SU-DHL-6 (cell line): ENCODE measurements around the gene HOXA7.

Experiments
- H2AFZ ChIP-seq: fragments of 200-600 bp; sonication (generic); 2 replicates; pipeline ENCODE4 v1.6.1; 2014; ENCODE audit warnings: low read depth, mild to moderate bottlenecking, moderate library complexity, mixed read lengths, antibody characterized with exemption, low read length; ENCODE audit not compliant: severe bottlenecking
- H3F3A ChIP-seq: fragments of 200-600 bp; shearing (Covaris generic); 2 replicates; pipeline ENCODE4 v1.6.0; 2016; ENCODE audit warnings: antibody characterized with exemption, mild to moderate bottlenecking; ENCODE audit not compliant: insufficient read depth
- H3K27ac ChIP-seq: fragments of 200-600 bp; sonication (generic); 2 replicates; pipeline ENCODE4 v1.5.1; 2016; ENCODE audit warnings: low read depth, mild to moderate bottlenecking, low read length, moderate library complexity, mixed read lengths
- H3K27me3 ChIP-seq: fragments of 200-600 bp; sonication (generic), shearing (Covaris generic); 2 replicates; pipeline ENCODE4 v1.6.0; 2014; ENCODE audit warnings: mild to moderate bottlenecking, low read length
- H3K36me3 ChIP-seq: fragments of 200-600 bp; sonication (generic); 2 replicates; pipeline ENCODE4 v1.6.1; 2014; ENCODE audit warnings: mild to moderate bottlenecking, low read length, mixed read lengths
- H3K4me2 ChIP-seq: fragments of 300-600, 200-600 bp; shearing (Covaris generic), sonication (generic); 2 replicates; pipeline ENCODE4 v1.6.0; 2014; ENCODE audit warnings: low read length, low read depth, mild to moderate bottlenecking; ENCODE audit not compliant: poor library complexity, severe bottlenecking
- H3K4me3 ChIP-seq: fragments of 200-600 bp; sonication (generic); 2 replicates; pipeline ENCODE4 v1.5.1; 2014; ENCODE audit warnings: antibody characterized with exemption, low read length, mild to moderate bottlenecking, mixed read lengths; ENCODE audit not compliant: insufficient read depth, poor library complexity, severe bottlenecking
- H3K79me2 ChIP-seq: fragments of 200-600 bp; sonication (generic); 2 replicates; pipeline ENCODE4 v1.6.1; 2014; ENCODE audit warnings: mild to moderate bottlenecking, low read length, moderate library complexity; ENCODE audit not compliant: insufficient read depth
- H3K9ac ChIP-seq: fragments of 200-600 bp; sonication (generic); 2 replicates; pipeline ENCODE4 v1.7.0; 2014; ENCODE audit warnings: mild to moderate bottlenecking, low read length
- H3K9me2 ChIP-seq: fragments of 200-600 bp; sonication (generic); replicated peaks from 2 replicates; pipeline ENCODE4 v1.6.1; 2014; ENCODE audit warnings: low read length; ENCODE audit not compliant: insufficient read depth
- H3K9me3 ChIP-seq: fragments of 200-600 bp; sonication (generic); 2 replicates; pipeline ENCODE4 v1.6.1; 2014; ENCODE audit warnings: low read length, mixed read lengths; ENCODE audit not compliant: insufficient read depth
- H4K20me1 ChIP-seq: fragments of 200-600 bp; sonication (generic); 2 replicates; pipeline ENCODE4 v1.6.1; 2014; ENCODE audit warnings: low read depth, mild to moderate bottlenecking, antibody characterized with exemption, low read length, moderate library complexity, mixed read lengths
- EZH2phosphoT487 ChIP-seq: fragments of 200-600 bp; sonication (generic), shearing (Covaris generic); conservative IDR thresholded peaks from 2 replicates; pipeline ENCODE4 v1.6.1; 2018; ENCODE audit warnings: mild to moderate bottlenecking, antibody characterized with exemption, low read length, moderate library complexity, mixed read lengths
- TF ChIP-seq, protein P1 (sequence below): fragments of 200-600 bp; sonication (generic); IDR thresholded peaks from one replicate; pipeline ENCODE4 v1.5.1; 2017; ENCODE audit warnings: antibody characterized with exemption, mild to moderate bottlenecking, low read length, moderate library complexity; ENCODE audit not compliant: insufficient read depth, poor library complexity, severe bottlenecking

Gene HOXA7

DNA sequence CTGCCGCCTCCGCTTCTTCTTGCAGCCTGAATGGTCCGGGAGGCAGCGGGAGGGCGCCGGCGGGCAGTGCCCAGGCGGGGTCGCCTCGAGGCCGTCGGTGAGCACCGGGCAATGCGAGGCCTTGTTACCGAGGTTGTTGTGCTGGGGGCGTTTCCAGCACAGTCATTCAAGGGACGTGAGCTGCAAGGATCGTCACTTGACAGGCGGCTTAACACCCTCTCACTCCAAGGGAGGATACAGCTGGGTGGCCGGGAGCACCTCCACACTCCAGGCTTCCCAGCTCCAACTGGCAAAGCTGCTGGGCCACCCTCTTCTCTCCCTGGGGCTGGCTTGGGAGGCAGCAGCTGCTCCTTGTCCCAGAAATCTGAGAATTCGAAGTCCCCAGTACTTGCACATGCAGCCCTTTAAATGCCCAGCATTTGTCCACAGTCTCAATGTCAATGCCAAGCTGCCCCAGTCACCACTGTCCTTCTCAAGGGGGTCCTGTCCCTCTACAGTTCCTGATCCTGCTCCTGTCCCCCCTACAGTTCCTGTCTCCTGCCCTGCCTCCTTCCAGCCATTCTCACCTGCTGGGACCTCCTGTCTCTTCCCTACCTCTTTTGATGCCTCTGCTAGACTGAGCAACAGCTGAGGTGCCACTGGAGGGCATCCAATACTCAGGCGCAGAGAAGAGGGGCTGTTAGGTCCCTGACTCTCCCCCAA, 33.0 kb upstream of the HOXA7 start:
- Histone ChIP-seq H3K9me2 (no peaks in the 10 kb centered on the region), H3K9ac (no peak overlapping the region), H3K79me2 (no peaks in the 10 kb centered on the region), H2AFZ (no peak overlapping the region), H3K36me3 (no peaks in the 10 kb centered on the region), H3K27me3 (no peaks in the 10 kb centered on the region), H3K4me2 (no peak overlapping the region), H3K27ac (no peak overlapping the region), H3F3A (no peaks in the 10 kb centered on the region), H3K4me3 (no peak overlapping the region), H3K9me3 (no peaks in the 10 kb centered on the region), H4K20me1 (no peaks in the 10 kb centered on the region)
- no peak for TF ChIP-seq EZH2phosphoT487
- TF ChIP-seq, protein P1, sequence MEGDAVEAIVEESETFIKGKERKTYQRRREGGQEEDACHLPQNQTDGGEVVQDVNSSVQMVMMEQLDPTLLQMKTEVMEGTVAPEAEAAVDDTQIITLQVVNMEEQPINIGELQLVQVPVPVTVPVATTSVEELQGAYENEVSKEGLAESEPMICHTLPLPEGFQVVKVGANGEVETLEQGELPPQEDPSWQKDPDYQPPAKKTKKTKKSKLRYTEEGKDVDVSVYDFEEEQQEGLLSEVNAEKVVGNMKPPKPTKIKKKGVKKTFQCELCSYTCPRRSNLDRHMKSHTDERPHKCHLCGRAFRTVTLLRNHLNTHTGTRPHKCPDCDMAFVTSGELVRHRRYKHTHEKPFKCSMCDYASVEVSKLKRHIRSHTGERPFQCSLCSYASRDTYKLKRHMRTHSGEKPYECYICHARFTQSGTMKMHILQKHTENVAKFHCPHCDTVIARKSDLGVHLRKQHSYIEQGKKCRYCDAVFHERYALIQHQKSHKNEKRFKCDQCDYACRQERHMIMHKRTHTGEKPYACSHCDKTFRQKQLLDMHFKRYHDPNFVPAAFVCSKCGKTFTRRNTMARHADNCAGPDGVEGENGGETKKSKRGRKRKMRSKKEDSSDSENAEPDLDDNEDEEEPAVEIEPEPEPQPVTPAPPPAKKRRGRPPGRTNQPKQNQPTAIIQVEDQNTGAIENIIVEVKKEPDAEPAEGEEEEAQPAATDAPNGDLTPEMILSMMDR: no peak

DNA sequence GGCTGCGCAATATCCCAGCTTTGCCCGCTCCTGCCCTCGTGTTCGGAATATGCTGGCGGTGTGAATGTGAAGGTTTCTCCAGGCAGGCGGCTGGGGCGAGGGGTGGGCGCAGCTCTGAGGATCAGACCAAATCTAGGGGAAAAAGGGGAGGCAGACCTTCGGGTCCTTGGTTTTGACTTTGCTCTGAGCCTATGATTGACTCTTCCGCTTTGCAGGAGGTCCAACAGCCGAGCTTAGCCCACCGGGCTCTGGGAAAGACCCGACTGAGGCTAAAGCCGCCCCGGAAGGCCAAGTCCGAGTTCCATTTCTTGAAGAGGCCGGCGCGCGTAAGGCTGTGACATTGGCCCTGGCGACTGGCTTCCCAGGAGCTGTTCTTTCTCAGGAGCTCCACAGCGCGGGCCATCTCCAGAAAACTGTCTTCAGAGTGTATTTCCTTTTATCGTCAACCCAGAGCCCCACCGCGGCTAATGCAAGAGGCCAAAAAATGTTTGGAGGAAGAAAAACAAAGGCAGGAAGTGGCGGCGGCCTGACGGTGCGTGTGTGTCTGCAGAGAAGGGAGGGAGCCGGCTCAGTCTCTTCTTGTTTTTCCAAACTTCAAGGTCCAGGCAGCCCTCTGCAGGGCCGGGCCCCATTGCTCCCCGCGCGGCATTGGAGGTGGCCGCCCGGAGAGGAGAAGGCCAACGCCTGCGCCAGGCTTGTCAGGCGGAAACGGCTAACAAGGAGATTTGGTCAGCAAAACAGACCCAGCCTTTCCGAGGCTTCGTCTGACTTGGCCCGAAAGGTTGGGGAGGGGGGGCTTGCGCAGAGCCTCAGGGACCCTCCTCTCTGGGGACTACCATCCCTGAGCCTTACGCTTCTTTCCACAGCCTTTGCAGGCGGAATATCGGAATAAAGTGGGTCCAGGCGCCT, 32.2 kb upstream of the HOXA7 start:
- Histone ChIP-seq H3K9ac (no peak overlapping the region), H3K9me3 (no peaks in the 10 kb centered on the region), H4K20me1 (no peaks in the 10 kb centered on the region), H2AFZ (no peak overlapping the region), H3K9me2 (no peaks in the 10 kb centered on the region), H3K27me3 (no peaks in the 10 kb centered on the region), H3K79me2 (no peaks in the 10 kb centered on the region), H3K27ac (no peak overlapping the region), H3K4me2 (no peak overlapping the region), H3K4me3 (no peak overlapping the region), H3F3A (no peaks in the 10 kb centered on the region), H3K36me3 (no peaks in the 10 kb centered on the region)
- no peak for TF ChIP-seq EZH2phosphoT487
- TF ChIP-seq, protein P1: no peak

DNA sequence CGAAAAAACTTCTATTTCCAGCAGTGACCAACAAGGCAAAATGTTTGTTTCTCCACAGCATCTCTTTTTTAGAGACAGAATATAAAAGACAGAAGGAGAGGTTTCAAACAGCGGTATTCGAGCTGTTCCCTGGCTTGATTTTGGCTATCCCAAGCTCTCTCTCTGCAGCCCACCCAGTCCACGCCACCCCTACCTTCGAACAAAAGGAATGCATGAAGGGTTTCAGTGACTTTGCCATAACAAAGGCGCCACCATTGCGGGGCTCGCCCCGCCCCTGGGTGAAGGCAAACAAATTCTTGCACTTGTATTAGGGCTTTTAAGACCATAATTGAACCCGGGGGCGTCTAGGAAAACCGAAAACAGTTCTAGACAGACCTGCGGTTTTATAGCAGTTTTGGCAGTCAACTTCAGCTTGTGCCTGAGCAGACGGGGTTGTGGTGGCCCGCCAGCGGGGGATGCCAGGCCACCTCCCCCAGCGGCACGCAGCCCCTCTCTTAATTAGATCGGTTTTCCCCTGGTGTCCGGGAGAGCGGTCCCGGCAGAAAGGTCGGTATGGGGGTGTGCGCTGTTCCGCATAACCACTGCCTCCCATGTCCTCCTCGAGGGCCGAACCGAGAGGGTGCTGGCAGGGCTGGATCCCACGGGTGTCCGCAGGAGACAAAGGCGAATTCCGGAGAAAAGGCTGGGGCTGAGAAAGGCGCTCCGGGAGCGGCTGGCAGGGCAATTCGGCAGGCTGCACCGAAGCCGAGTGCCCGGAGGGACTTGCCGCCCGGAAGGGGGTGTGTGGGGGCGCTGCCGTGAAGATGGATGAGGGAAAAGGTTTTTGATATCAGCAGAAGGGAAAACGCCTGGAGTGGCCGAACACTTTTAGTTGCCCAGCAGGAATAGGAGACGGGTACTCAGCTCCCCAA, 31.3 kb upstream of the HOXA7 start:
- Histone ChIP-seq H3K9me2 (no peaks in the 10 kb centered on the region), H3K27me3 (no peaks in the 10 kb centered on the region), H3K4me2 (no peak overlapping the region), H3K4me3 (no peak overlapping the region), H3F3A (no peaks in the 10 kb centered on the region), H3K9ac (no peak overlapping the region), H3K9me3 (no peaks in the 10 kb centered on the region), H4K20me1 (no peaks in the 10 kb centered on the region), H3K27ac (no peak overlapping the region), H3K79me2 (no peaks in the 10 kb centered on the region), H2AFZ (no peak overlapping the region), H3K36me3 (no peaks in the 10 kb centered on the region)
- no peak for TF ChIP-seq EZH2phosphoT487
- TF ChIP-seq, protein P1: no peak
